OCI-LY3 (cell line): ENCODE results near the gene UBE2R2.

Source experiments
- EZH2phosphoT487 ChIP-seq: fragments of 200-600 bp; shearing (Covaris generic); IDR thresholded peaks from 2 replicates; pipeline ENCODE4 v1.6.1; 2018; ENCODE audit warnings: antibody characterized with exemption, mixed run types, low read depth
- TF ChIP-seq, protein P1 (sequence below): fragments of 200-600, 300-600 bp; sonication (generic); IDR thresholded peaks from 2 replicates; pipeline ENCODE4 v1.5.1; 2014; ENCODE audit warnings: antibody characterized with exemption, low read length, low read depth

DNA sequence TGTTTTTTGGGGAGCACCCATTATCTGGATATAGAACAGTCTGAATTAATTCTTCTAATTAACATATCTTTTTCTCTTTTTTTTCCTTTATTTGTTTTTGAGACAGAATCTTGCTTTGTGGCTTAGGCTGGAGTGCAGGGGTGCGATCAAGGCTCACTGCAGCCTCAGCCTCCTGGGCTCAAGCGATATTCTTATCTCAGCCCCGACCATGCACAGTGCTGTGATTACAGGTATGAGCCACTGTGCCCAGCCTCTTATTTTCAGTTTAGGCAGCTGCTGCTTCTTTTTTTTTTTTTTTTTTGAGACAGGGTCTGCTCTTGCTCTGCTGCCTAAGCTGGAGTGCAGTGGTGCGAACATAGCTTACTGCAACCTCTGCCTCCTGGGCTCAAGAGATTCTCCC lies 20.2 kb downstream of the UBE2R2 start:
- TF ChIP-seq, protein P1, sequence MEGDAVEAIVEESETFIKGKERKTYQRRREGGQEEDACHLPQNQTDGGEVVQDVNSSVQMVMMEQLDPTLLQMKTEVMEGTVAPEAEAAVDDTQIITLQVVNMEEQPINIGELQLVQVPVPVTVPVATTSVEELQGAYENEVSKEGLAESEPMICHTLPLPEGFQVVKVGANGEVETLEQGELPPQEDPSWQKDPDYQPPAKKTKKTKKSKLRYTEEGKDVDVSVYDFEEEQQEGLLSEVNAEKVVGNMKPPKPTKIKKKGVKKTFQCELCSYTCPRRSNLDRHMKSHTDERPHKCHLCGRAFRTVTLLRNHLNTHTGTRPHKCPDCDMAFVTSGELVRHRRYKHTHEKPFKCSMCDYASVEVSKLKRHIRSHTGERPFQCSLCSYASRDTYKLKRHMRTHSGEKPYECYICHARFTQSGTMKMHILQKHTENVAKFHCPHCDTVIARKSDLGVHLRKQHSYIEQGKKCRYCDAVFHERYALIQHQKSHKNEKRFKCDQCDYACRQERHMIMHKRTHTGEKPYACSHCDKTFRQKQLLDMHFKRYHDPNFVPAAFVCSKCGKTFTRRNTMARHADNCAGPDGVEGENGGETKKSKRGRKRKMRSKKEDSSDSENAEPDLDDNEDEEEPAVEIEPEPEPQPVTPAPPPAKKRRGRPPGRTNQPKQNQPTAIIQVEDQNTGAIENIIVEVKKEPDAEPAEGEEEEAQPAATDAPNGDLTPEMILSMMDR = no peak
- no peak for TF ChIP-seq EZH2phosphoT487
